NCI-H1417 (cell line): ENCODE data around the gene CCNC.
"Not testable (repeated sequence)": the region's sequence is repeated elsewhere in the genome, so short reads cannot be mapped to it uniquely, and the experiment has no call there.

Experiments
- DNase-seq, 3 experiments: peaks; one replicate each; lab custom pipeline; 2025; lab: John Stamatoyannopoulos, UW

The CCNC gene

DNA sequence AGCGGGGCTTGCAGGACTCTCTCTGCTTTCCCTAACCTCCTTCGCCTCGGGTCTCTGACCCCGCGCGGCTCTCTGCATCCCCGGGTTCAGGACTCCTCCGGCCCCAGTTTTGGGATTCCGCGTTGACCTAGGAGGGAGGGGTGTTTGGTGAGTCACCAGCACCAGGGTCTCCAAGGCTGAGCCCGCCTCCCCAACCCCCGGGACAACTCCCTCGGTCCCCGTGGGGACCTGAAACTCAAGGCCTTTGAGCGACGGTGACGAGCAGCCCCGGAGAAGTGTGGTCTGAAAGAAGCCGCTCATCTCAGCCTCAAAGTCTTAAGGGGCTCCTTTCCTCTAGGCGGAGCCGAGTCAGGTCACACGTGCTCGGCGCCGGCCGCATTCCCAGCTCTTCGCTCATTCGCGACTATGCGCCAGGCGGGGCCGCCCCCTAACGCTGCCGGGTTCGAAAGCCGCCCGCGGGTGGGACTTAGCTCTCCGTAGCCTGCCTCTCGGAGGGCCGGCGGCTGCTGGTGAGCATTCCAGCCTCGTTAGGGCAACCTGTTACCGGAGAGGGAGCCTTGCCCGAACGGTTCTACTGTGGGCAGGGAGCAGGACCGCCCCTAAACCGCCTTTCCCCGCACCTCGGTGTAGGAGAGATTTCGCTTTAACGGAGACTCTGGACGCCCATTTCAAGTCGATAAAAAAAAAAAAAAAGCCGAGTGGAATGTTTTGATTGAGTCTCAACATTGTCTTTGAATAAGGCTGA, 35.1 kb upstream of the CCNC start:
- DNase-seq = peak in 1 of 3 experiments; percentile 20

DNA sequence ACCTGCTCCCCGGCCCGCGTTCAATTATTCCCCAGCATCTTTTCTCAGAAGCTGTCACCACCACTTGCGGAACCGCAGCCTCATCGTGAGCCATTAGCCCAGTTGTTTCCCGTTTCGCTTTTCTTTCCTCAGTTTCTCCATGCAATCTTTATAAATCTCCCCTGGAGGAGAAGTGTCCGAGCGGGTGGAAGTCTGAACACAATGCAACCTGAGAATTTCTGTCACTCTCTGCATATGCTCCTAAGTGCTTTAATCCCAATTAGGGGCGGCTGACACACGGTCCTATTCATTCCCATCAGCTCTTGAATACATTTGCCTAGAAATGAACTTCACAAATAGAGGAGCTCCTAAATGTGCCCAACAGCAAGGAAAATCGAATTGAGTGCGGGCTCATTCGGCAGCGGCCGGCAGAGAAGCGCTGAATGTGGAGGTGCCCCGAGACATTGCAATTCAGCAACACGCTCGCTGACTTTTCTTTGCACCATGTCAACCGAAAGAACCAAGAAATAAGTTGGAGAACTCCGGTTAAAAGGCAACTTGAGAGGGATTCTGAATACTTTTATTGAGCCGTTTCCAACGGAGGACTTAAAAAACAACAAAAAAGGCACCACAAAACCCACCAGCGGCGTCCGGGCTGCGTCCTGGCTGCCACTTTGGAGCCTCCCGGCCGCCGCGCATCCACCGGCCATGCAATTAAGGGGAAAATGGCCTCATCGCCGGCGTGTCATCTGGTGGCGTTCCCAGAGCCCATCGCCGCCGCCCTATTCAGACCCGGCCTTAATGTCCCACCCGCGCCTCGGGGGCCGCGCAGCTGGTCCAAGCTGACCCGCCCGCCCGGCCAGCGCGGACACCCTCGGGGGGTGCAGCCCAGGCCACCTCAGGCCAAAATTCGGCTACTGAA, 34.3 kb upstream of the CCNC start:
- no peak for DNase-seq

DNA sequence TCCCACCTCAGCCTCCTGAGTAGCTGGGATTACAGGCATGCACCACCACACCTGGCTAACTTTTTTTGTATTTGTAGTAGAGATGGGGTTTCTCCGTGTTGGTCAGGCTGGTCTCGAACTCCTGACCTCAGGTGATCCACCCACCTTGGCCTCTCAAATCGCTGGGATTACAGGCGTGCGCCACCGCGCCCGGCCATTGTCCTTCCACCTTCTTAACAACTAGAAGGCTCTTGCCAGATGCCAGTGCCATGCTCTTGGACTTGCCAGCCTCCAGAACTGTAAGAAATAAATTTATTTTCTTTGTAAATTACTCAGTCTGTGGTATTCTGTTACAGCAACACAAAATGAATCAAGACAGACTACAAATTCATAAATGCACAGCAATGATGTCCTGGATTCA, 26.2 kb upstream of the CCNC start:
- not testable (repeated sequence) for DNase-seq

DNA sequence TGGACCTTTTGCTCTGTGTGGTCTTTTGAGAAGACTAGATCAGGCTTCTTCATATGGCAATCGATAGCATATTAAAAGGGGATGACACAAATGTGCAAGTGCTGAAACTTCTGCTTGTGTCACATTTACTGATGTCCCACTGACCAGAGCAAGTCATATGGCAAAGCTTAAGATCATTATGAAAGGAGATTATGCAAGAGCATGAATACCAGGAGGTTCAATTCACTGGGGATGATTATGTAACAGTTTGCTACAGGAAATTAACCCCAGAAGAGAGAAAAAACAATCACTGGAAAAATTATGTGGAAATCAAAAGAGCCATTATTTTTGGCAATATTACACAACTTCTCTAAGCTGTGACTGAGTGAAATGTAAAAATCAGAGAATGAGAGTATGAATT, 24.4 kb upstream of the CCNC start:
- DNase-seq = no peak

DNA sequence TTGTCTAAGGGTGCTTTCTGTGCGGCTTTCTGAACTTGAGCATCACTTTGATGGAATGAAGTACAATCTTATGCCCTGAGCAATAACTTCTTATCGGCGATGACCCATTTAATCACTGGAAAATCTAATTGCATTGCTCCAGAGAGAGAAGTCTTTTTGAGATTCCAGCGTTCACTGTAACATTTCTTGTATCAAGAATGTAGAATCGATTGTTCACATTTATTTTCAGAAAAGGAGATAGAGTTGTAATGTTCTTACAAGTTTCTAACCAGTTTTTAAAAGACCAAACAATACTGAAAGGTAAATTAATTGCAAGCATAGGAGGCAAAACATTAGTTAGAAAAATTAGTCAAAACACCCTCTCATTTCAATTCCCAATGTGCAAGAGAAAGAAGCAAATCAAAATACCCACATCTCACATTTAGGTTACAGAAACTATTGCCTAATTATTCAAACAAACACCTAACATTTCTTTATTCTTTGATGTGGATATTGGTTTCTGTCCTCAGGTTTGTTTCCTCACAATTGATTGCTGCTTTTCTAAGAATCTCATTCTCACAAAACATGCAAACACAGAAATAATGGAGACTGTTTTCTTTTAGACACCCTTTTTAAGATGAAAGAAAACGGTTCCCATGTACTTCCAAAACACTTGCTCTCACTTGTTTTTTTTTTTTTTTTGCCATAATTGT, 23.4 kb upstream of the CCNC start:
- no peak for DNase-seq

DNA sequence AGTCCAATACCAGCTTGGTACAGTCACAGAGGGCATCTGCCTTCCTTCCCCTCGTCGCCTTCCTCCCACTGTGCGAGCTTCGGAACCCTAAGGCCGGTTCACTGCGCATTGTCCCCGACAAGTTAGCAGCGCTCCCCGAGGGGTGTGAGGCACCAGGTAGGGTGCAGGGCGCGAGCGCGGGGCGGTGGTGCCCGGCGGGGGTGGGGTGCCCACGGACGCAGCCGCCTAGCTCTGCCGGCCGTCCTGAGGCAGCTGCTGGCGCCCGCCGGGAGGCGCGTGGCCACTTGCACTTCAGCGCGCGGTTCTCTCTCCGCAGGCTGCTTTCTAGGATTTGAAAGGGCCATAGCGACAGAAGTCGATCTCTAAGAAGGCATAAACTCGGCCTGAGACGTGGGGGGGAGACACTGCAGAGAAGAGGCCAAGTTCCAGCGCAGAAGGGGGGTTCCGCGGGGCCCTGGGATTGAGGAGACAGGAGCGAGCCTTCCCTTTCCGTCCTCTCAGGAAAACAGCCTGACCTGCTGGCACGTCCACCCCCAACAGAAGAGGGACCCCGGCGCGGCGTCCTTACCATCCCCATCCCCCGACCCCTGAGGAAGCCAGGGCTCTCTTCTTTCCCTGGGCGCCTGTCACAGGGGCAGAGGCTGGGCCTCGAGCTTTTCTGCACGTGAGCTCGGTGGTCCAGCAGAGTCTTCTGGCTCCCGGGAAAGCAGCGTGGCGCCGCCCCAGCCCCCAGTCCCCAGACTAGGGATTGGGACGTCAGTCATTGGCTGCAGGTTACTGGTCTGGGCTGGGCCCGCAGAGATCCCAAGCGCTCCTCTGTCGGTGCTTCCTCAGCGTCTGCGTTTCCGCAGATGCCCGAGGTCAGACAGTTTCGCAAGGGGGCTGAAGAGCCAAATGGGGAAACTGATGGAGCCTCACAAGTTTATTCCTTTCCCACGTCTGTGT, 22.5 kb upstream of the CCNC start:
- peak in 2 of 3 experiments; percentile 43 to 50 for DNase-seq

DNA sequence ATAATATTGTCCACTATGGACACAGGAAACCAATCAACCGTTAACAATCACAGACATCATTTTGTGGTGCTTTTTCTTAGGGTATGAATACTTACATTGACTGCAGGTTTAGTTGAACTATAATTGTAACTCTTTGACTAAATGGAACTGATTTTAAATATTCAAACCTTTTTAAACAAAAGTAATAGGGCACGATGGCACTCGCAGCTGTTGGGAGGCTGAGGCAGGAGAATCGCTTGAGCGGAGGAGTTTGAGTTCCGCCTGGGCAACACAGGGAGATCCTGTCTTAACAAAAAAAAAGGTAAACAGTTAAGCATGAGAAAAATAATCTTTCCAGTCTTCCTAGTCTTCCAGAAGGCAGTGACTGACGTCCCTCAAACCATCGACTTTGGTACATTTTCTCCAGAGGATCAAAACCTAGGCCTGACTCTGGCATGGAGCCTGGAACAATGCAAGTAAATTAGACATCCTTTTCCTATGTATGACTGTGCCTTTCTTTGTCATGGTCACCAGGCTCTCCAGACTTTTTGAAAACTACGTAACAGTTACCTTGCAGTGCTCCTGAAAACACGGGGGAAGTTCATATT, 21.5 kb upstream of the CCNC start:
- DNase-seq = no peak

DNA sequence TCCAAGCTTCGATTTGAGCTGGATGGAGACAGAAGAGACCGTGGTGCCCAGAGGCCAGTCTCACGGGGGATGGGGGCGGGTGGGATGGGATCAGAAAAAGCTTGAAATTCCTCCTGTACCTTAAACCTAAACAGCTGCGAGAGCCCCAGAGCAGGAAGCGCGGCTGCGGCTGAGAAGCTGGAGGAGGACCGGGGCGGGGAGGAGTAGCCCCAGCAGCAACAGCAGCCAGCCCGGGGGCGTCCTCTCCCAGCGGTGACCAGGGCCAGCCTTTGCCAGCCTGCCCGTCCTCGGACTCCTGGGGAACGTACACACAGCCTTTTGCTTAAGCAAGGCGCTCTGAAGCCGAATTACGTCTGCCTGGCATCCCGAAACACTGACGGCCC, 20.8 kb upstream of the CCNC start:
- peak; percentile 37 to 80 (median 80) for DNase-seq

DNA sequence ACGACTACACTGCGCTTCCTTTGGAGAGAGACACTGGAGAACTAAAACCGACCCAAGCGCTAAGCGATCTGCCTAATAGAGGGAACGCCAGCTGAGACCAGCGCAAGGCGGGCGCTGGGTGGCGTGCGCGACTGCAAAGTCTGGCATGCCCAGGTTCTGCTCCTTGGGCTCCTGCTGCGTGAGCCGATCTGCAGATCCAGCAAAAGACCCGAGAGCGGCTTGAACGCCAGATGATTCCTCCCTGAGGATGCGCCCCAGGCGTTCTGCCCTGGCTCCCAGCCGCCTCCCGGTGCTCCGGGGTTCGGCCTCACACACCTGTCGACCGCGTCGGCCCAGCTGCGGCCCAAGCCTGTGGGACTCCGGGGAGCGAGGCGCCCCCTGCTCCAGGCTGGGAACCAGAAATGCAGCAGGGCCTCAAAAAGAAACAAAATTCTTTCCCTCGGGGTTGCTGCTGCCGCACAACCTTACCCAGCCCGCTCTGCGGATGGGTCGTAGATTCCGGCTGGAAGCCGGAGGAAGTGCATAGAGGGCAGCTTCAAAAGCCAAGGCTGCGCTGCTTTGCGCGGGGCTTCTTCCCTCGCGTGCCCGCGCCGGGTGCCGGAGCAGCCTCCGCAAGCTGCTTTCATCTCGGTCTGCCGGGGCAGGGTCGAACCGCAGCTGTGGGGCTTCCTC, 20.3 kb upstream of the CCNC start:
- peak; percentile 81 to 93 (median 92) for DNase-seq

DNA sequence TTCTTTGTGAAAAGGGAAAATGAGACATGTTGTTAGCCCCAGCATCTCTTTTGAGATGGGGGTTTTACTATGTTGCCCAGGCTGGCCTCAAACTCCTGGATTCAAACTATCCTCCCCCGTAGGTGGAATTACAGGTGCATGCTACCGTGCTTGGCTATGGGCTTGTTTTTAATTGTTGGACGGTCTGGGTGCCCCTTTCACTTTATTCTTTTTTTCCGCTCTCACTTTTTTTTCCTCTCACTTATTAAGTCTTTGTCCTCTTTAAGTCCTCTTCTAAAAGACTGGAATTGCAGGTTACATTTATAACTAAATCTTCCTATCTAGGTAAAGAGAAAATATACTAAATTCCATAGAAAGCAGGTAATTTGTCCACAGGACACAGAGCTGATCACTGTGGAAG, 19.3 kb upstream of the CCNC start:
- DNase-seq = no peak

DNA sequence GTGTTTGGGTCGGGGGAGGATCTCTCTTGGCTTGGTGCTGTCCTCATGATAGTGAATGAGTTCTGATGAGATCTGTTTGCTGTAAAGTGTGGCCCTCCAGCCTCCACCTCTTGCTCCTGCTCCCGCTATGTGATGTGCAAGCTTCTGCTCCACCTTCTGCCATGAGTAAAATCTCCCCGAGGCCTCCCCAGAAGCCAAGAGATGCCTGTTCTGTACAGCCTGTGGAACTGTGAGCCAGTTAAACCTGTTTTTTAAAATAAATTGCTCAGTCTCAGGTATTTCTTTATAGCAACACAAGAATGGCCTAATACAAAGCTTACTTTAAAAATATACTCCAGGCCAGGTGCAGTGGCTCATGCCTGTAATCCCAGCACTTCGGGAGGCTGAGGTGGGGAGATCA, 11.3 kb upstream of the CCNC start:
- no peak for DNase-seq

DNA sequence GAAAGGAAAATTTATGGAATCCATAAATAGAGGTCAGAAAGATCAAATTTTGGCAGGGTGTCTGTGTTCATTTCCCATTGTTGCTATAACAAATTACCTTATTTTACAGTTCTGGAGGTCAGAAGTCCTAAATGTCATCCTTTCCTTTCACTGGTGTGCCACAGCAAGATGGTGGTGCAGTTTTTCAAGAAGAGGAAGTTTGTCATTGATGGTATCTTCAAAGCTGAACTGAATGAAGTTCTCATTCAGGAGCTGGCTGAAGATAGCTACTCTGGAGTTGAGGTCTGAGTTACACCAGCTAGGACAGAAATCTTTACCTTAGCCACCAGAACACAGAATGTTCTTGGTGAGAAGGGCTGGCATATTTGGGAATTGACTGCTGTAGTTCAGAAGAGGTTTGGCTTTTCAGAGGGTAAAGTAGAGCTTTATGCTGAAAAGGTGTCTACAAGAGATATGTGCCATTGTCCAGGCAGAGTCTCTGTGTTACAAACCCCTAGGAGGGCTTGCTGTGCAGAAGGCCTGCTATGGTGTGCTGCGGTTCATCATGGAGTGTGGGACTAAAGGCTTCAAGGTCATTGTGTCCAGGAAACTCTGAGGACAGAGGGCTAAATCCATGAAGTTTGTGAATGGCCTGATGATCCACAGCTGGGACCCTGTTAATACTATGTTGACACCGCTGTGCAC, 7.2 kb upstream of the CCNC start:
- DNase-seq = no peak

DNA sequence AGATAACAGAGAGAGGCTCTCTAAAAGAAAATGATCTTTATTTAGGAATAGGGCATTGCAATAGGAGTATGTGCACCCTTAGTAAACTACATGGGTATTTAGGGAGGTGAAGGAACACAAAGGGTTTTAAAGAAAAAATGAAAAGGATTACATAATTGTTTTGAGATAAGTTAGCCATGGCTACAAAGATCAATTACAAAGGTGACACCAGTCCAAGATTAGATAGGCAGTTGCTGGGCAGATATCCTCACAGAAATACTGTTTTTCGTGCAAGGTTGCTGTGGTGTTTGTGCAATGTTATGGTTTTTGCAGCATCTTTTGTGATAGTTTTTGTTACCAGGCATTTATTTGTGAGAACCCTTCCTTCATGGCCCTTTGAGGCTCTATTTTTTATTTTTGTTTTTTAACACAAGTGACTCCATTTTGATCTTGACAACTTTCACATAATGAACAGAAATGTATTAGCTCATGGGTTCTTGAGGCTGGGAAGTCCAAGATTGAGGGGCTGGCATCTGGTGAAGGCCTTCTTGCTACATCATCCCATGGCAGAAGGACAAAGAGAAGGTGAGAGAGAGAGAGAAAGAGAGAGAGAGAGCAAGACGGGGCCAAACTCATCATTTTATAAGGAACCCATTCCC, 5.6 kb upstream of the CCNC start:
- no peak for DNase-seq

DNA sequence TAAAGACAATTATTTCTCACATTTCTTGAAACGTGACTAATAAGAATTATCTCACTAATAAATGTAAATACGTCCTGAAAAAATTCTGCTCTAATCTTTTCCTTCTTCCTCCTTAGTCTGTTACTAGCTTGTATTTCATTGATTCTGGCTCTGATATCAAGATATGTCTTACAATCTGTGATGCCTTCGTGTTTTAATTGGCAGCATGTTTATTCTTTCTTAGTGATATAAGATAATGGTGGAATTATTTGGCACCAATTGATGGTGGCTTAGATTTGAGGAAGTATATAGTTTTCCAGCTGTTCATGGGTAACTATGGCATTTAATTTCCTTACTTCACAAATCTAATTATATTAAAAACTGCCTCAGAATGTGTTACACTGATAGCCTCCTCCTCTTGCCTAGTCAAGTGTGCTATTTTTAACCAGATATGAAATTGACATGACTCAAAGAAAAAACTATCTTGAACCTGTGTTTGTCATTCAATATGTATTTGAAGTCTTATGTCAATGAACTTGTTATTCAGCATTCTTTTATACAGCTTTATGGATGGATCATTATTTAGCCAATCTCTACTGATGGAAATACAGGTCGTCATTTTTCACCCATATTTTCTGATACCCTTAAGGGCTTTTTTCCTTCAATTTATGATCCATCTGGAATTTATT, 5.3 kb downstream of the CCNC start:
- no peak for DNase-seq

DNA sequence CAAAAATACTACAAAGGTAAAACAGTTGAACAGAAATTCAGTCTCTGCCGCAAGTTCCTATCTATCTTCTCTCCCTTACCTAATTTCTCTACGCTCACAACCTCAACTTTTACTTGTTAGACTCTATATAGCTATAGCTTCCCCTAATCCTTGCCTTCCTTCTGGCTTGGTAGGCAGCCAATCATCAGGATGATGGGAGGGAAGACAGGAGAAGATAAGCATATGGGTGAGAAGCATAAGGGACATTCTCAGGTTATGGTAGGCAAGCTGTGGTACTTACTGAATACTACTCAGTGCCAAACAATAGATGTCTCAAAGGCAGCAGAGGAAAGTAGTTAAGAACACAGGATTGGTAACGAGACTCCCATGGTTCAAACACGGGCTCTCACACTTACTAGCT, 7.8 kb downstream of the CCNC start:
- no peak for DNase-seq

DNA sequence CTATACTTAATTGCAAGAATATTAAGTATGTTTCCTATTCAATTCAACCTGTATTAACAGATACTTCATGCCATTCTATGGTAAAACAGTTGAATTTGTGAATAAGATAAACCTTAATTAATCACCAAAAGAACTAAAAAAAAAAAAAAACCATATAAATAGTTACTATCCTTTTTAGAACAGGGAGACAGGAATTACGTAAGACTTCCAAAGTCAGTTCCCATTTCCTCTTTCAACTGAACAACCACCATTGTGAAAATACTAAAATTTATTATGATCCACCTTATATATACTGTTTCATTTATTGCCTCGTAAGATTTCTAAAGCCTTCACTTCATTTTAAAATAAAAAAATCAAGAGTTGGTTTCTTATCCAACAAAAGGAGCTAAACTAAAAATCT, 9.4 kb downstream of the CCNC start:
- DNase-seq = no peak

DNA sequence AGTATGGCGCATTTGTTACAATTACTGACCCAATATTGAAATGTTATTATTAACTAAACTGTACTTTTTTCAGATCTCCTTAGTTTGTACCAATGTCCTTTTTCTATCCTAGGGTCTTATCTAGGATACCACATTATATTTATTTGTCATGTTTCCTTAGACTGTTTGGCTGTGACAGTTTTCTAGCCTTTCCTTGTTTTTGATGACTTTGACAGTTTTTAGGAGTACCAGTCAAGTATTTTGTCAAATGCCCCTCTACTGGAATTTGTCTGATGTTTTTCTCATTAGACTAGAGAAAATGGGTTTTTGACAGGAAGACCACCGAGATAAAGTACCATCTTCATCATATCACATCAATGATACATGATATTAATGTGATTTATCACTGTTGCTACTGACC, 14.6 kb downstream of the CCNC start:
- DNase-seq = no peak

DNA sequence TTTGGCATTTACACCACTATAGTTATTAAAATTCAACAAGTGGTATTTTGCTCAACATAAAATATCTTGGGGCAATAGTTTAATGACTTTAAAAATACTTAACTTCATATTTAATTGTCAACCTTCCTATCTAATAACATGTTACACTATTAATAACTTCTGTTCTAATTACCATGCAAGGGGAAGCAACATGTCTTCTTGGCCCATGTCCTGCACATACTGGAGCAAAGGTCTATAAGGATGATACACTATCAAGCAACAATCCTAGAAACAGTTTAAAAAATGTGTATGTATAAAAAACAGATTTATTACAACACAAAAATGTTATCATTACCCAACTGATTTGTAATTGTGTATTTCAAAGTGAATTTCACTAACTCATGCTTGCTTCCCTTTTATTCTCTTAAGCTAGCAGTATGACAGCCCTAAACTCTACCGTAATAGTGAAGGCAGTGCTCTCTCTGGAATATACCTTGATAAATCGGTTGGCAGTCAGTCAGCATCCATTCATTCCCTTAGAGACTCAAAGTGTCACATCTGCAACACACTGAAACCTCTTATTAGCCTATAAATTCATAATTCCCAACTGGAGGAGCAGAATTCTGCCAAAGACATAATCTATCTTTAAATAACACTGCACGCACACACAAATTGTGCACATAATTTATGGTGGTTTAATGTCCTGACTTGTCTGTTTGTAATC, 18.3 kb downstream of the CCNC start:
- peak in 1 of 3 experiments; percentile 4 for DNase-seq
